Lower leg skin (tissue), 4 donors: ENCODE measurements around the gene PXDN. TPM values are rescaled to one million over a fixed set of nuclear protein-coding genes. Genes with fewer than 3 reads are reported as not detected.

Experiments used
- DNase-seq, 2 donors: peaks; one replicate each; pipeline ENCODE4 v3.0.0-alpha.2; 2019; ENCODE audit warnings: low spot score in 2 of 2
- H3K4me3 ChIP-seq: fragments of 200-600 bp; sonication (generic); 2 replicates; pipeline ENCODE4 v1.5.1; 2017; ENCODE audit warnings: mild to moderate bottlenecking, low read depth; ENCODE audit not compliant: poor library complexity, severe bottlenecking
- POLR2A ChIP-seq, 2 donors: fragments of 450-650 bp; IDR thresholded peaks; one replicate each; pipeline ENCODE4 v1.6.1; 2016 to 2017; ENCODE audit warnings: antibody characterized with exemption in 2 of 2, mild to moderate bottlenecking in 1 of 2, moderate library complexity in 1 of 2
- WGBS, 2 donors: methylation state at CpG; one replicate each; pipeline ENCODE4 v1.1.5; 2018; 5-methylcytosine and 5-hydroxymethylcytosine counted together
- intact Hi-C: fragments of 100-400 bp; cut with DNase I; formaldehyde crosslinking; loops from one replicate; pipeline ENCODE4 v1.15.0; 2023; ENCODE audit warnings: low total_unique reads
- total RNA-seq, 4 donors: library from RNA; depleted of rRNA; stranded (reverse); fragments of >200 nt; gene quantifications; one replicate each; pipeline ENCODE4 v1.1.0, GENCODE V29; 2016
- TF ChIP-seq, protein P1 (sequence below), 3 donors: fragments of 450-650 bp; IDR thresholded peaks; one replicate each; pipeline ENCODE4 v1.5.1; 2016; ENCODE audit warnings: antibody characterized with exemption in 3 of 3, mild to moderate bottlenecking in 3 of 3, moderate library complexity in 2 of 3

PXDN gene
- total RNA-seq, 4 donors from 2014 or later: 4.7 to 13.7 (median 7.0) TPM

DNA sequence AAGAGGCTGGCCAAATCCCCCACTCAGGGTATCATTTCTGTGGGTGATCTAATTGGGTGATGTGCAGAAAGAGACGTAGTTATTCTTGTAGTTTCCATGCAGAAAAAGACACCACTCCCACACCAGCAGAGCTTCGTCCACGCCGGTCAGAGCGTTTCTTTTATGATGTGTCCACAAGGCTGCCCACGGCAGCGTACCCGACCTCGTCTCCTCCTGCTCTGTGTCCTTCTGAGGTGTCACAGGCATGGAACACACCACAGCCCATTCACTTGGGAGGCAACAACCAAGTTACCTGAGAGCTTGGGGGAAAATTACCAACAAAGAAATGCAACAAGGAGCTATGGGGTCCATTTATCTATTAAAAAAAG, 131.3 kb downstream of the PXDN start:
- peak in 1 of 2 donors; percentile 50 for DNase-seq
- intact Hi-C loops: no loop called here
- 95% methylated on average over 9 of the region's 9 CpGs for WGBS, 2 donors
- TF ChIP-seq, protein P1, sequence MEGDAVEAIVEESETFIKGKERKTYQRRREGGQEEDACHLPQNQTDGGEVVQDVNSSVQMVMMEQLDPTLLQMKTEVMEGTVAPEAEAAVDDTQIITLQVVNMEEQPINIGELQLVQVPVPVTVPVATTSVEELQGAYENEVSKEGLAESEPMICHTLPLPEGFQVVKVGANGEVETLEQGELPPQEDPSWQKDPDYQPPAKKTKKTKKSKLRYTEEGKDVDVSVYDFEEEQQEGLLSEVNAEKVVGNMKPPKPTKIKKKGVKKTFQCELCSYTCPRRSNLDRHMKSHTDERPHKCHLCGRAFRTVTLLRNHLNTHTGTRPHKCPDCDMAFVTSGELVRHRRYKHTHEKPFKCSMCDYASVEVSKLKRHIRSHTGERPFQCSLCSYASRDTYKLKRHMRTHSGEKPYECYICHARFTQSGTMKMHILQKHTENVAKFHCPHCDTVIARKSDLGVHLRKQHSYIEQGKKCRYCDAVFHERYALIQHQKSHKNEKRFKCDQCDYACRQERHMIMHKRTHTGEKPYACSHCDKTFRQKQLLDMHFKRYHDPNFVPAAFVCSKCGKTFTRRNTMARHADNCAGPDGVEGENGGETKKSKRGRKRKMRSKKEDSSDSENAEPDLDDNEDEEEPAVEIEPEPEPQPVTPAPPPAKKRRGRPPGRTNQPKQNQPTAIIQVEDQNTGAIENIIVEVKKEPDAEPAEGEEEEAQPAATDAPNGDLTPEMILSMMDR (IDR thresholded peaks at IDR 0.05): no peak
- no peak for TF ChIP-seq POLR2A (IDR thresholded peaks at IDR 0.05)
- no peak overlapping the region for H3K4me3 ChIP-seq

GRCh38 chr2:1612391-1613077, 131.8 kb downstream of the PXDN start:
- TF ChIP-seq POLR2A (IDR thresholded peaks at IDR 0.05): no peak
- TF ChIP-seq, protein P1 (IDR thresholded peaks at IDR 0.05): no peak
- H3K4me3 ChIP-seq: no peak overlapping the region
- intact Hi-C loops: no loop called here
- WGBS, 2 donors: 87 to 92% methylated on average over 6 of the region's 6 CpGs
- peak in 1 of 2 donors; percentile 66 for DNase-seq

GRCh38 chr2:1611886-1612285, 132.4 kb downstream of the PXDN start:
- no peak overlapping the region for H3K4me3 ChIP-seq
- intact Hi-C loops: no loop called here
- 88 to 97% methylated on average over 8 of the region's 8 CpGs for WGBS, 2 donors
- TF ChIP-seq, protein P1 (IDR thresholded peaks at IDR 0.05): no peak
- TF ChIP-seq POLR2A (IDR thresholded peaks at IDR 0.05): no peak
- DNase-seq: peak in 1 of 2 donors; percentile 66

DNA sequence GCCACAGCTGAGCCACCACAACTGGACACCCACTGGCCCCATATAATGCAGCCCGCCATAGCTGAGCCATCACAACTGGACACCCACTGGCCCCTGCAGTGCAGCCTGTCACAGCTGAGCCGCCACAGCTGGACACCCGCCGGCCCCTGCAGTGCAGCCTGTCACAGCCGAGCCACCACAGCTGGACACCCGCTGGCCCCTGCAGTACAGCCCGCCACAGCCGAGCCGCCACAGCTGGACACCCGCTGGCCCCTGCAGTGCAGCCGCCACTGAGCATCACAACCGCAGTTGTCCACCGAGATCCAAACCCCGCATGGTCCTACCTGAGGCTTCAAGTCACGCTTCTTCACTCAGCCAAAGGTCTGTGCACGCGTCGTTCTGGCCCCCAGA, 134.2 kb downstream of the PXDN start:
- TF ChIP-seq, protein P1 (IDR thresholded peaks at IDR 0.05): no peak
- TF ChIP-seq POLR2A (IDR thresholded peaks at IDR 0.05): no peak
- 90 to 96% methylated on average over 17 to 18 of the region's 18 CpGs for WGBS, 2 donors
- intact Hi-C loops: no loop called here
- peak in 1 of 2 donors; percentile 52 for DNase-seq
- no peak overlapping the region for H3K4me3 ChIP-seq

DNA sequence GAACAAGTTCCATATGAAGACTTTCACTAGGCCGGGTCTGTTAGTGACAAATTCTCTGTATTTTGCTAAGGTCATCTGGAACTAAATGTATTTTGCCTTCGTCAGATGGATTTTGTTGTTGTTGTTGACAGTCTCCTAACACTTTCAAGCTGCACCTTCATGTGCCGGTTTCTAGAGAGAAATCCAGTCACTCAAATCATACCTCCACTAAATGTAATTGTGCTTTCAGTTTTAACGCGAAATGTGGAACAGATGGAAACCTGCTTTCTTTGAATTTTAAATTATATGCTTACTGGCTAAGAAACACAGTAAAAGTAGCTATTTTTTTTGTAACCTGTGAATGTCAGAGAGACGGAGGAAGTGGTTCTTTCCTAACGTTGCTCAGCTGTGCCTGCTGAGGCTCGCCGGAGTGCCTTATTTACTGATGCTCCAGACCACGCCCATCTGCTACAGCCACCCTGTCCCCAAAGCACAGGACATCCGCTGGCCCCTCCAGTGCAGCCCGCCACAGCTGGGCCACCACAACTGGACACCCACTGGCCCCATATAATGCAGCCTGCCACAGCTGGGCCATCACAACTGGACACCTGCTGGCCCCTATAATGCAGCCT, 134.7 kb downstream of the PXDN start:
- DNase-seq: peak in 1 of 2 donors; percentile 39
- TF ChIP-seq, protein P1 (IDR thresholded peaks at IDR 0.05): no peak
- H3K4me3 ChIP-seq: no peak overlapping the region
- intact Hi-C loops: no loop called here
- 72 to 80% methylated on average over 12 of the region's 12 CpGs for WGBS, 2 donors
